ENCODE results near the gene MDP1.

DNA sequence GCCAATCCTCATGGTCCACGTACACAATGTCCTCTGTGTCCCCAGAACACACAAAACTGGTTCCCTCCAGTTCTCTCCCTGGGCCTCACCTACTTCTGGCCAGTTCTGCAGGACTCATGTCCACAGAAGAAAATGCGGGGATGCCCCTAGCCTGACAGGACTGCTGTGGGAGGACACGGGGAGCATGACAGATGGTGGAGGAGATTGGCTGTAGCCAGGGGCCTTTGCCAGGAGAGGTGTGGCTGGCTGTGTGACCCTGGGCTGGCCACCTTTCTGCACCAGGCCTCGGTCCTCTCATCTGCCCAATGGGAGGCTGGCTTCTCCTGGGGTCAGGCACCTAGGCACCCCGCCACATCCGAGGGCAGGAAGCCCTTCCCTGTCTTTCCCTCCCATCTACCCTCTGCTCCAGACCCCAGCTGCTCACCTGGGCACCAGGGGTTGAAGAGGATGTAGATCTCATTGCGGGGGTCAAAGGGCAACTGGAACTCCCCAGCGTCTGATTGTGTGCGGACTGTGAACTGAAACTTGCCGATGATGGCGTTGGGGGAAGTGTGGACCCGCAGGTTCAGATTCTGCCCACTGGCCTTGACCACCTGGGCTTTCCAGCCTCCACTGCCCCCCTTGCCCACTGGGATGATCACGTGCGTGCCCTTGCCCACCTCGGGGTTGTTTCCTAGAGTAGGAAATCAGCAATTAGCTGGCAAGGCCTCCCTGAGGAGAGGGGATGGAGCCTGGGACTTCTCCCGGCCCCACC is 44.3 kb upstream of the MDP1 start:
- TF ChIP-seq CTCF (optimal IDR thresholded peaks at IDR 0.05 in 1 of 3, IDR thresholded peaks at IDR 0.05 in 1 of 3, conservative IDR thresholded peaks at IDR 0.05 in 1 of 3; ENCODE audit: extremely low read depth in 1 of 3, insufficient read depth in 2 of 3, low read length in 3 of 3) (no peak), EZH2 (IDR thresholded peaks at IDR 0.05; ENCODE audit: low read length) (no peak)
